Measurements from ENCODE around the gene KLHL5. TPM values are rescaled to one million over a fixed set of nuclear protein-coding genes. Genes with fewer than 3 reads are reported as not detected.

KLHL5 gene
- total and polyA plus RNA-seq, 2 of the 4 experiments (the other 2 are of a cell fraction), result 58.8 to 97.7 TPM

DNA sequence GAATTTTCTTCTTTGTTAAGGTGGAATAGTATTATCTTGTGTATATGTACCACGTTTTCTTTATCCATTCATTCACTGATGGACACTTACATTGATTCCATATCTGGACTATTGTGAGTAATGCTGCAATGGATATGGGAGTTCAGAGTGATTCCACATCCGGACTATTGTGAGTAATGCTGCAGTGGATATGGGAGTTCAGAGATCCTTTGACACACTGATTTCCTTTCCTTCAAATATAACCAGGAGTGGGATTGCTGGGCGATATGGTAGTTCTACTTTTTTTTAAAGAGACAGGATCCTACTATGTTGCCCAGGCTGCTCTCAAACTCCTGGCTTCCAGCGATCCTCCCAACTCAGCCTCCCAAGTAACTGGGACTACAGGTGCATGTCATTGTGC is 41.9 kb upstream of the KLHL5 start:
- Histone ChIP-seq H2BK15ac (ENCODE audit: low read depth, low read length) (peak overlapping the region; percentile 27; the same call in 1 of the 3 replicates), H3K79me1 (ENCODE audit: low read depth in 1 of 2, low read length in 2 of 2) (no peaks in the 10 kb centered on the region), H3K23ac (ENCODE audit: low read depth, low read length) (no peak overlapping the region), H2AFZ (replicated peaks; ENCODE audit: low read length, poor library complexity) (no peak overlapping the region), H2BK20ac (ENCODE audit: low read depth, low read length) (no peak overlapping the region), H3K4me2 (ENCODE audit: low read depth, low read length) (no peak overlapping the region), H2AK9ac (replicated peaks; ENCODE audit: low read depth, low read length, poor library complexity) (no peak overlapping the region), H2AK5ac (ENCODE audit: low read depth, low read length) (peak overlapping the region; percentile 50; the same call in 1 of the 2 replicates), H2BK120ac (ENCODE audit: low read depth, low read length) (no peak overlapping the region), H3K9me1 (ENCODE audit: insufficient read depth, low read length) (no peaks in the 10 kb centered on the region), H3K36me3 (ENCODE audit: control insufficient read depth, insufficient read depth, low read length) (no peaks in the 10 kb centered on the region), H3K9ac (ENCODE audit: low read depth, low read length) (no peak overlapping the region), H3K27me3 (ENCODE audit: control insufficient read depth, insufficient read depth, low read length) (no peaks in the 10 kb centered on the region), H3K4me3 (ENCODE audit: insufficient read depth, low read depth, low read length) (no peak overlapping the region), H4K5ac (ENCODE audit: low read depth, low read length) (no peak overlapping the region), H3K4ac (ENCODE audit: low read depth, low read length) (0 out of 2 replicates have a peak overlapping the region, but pooled peaks have one; percentile 5), H3K56ac (ENCODE audit: extremely low read depth, insufficient read depth, low read length) (no peak overlapping the region), H3K14ac (replicated peaks; ENCODE audit: low read depth, low read length) (no peak overlapping the region), H4K91ac (ENCODE audit: insufficient read depth, low read depth, low read length) (no peak overlapping the region), H3K9me3 (ENCODE audit: control insufficient read depth, insufficient read depth, low read length) (peaks cover 4% of the 10 kb centered on the region), H4K20me1 (ENCODE audit: insufficient read depth, low read length) (no peaks in the 10 kb centered on the region), H3K18ac (ENCODE audit: low read depth, low read length) (no peak overlapping the region), H3K27ac (ENCODE audit: insufficient read depth, low read length) (no peak overlapping the region), H3K4me1 (ENCODE audit: control insufficient read depth, insufficient read depth, low read length) (peaks cover 2% of the 10 kb centered on the region; the same call in 1 of the 2 replicates), H2BK5ac (ENCODE audit: low read depth, low read length, poor library complexity, severe bottlenecking) (no peak overlapping the region), H4K8ac (ENCODE audit: low read depth in 2 of 2, low read length in 2 of 2) (no peak overlapping the region)
- TF ChIP-seq SMC3 (IDR thresholded peaks at IDR 0.05; ENCODE audit: low read depth, low read length) (no peak), CHD1 (IDR thresholded peaks at IDR 0.05; ENCODE audit: low read depth, low read length) (no peak), MXI1 (IDR thresholded peaks at IDR 0.05; ENCODE audit: borderline replicate concordance, low read depth, low read length) (no peak), CEBPB (IDR thresholded peaks at IDR 0.05; ENCODE audit: low read depth, low read length) (no peak), MAZ (IDR thresholded peaks at IDR 0.05; ENCODE audit: borderline replicate concordance, low read depth, low read length) (no peak), FOS (IDR thresholded peaks at IDR 0.05; ENCODE audit: low read depth, low read length) (no peak), ELK1 (IDR thresholded peaks at IDR 0.05; ENCODE audit: borderline replicate concordance, low read depth, low read length) (no peak), NFE2L2 (IDR thresholded peaks at IDR 0.05; ENCODE audit: low read depth, low read length) (no peak), RCOR1 (IDR thresholded peaks at IDR 0.05; ENCODE audit: insufficient replicate concordance, low read length) (no peak), RFX5 (IDR thresholded peaks at IDR 0.05; ENCODE audit: low read depth, low read length) (no peak), BHLHE40 (IDR thresholded peaks at IDR 0.05; ENCODE audit: low read depth, low read length) (no peak), POLR2A (IDR thresholded peaks at IDR 0.05; ENCODE audit: low read depth, low read length) (no peak), MAFK (IDR thresholded peaks at IDR 0.05; ENCODE audit: low read depth, low read length) (no peak), RAD21 (IDR thresholded peaks at IDR 0.05; ENCODE audit: low read length) (no peak)
- TF ChIP-seq, protein P1, sequence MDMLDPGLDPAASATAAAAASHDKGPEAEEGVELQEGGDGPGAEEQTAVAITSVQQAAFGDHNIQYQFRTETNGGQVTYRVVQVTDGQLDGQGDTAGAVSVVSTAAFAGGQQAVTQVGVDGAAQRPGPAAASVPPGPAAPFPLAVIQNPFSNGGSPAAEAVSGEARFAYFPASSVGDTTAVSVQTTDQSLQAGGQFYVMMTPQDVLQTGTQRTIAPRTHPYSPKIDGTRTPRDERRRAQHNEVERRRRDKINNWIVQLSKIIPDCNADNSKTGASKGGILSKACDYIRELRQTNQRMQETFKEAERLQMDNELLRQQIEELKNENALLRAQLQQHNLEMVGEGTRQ (IDR thresholded peaks at IDR 0.05; ENCODE audit: low read depth, low read length), result no peak
- TF ChIP-seq, protein P2, sequence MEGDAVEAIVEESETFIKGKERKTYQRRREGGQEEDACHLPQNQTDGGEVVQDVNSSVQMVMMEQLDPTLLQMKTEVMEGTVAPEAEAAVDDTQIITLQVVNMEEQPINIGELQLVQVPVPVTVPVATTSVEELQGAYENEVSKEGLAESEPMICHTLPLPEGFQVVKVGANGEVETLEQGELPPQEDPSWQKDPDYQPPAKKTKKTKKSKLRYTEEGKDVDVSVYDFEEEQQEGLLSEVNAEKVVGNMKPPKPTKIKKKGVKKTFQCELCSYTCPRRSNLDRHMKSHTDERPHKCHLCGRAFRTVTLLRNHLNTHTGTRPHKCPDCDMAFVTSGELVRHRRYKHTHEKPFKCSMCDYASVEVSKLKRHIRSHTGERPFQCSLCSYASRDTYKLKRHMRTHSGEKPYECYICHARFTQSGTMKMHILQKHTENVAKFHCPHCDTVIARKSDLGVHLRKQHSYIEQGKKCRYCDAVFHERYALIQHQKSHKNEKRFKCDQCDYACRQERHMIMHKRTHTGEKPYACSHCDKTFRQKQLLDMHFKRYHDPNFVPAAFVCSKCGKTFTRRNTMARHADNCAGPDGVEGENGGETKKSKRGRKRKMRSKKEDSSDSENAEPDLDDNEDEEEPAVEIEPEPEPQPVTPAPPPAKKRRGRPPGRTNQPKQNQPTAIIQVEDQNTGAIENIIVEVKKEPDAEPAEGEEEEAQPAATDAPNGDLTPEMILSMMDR (conservative IDR thresholded peaks at IDR 0.05; ENCODE audit: low read depth, low read length), result no peak
- ATAC-seq (ENCODE audit: low read depth) (no peak), DNase-seq (peak; percentile 16)
- in situ Hi-C loops (cut with MboI; ENCODE audit: low sequenced_read_pairs), result no loop called here
- intact Hi-C loops (cut with micrococcal nuclease), result no loop called here
- ChIA-PET POLR2A (ENCODE audit: unreplicated experiment) (no interaction called here), CTCF (no interaction called here)
- dilution Hi-C loops (cut with HindIII; ENCODE audit: low sequenced_read_pairs, unreplicated experiment), result no loop called here
- no TSS peak for BruUV-seq (replicated peaks)
- no CpG with 5 or more reads among the region's 4 CpGs for WGBS, 2 experiments (ENCODE audit: extremely low coverage in 2 of 2, insufficient read length in 1 of 2)

All from IMR-90 (cell line).